DLD1 (cell line): Measurements from ENCODE around the gene SLC25A31.

ENCODE experiments used
- in situ Hi-C: cut with HindIII; loops from 2 replicates; pipeline ENCODE4 v1.10.0; 2017; ENCODE audit warnings: low sequenced_read_pairs

SLC25A31 gene

DNA sequence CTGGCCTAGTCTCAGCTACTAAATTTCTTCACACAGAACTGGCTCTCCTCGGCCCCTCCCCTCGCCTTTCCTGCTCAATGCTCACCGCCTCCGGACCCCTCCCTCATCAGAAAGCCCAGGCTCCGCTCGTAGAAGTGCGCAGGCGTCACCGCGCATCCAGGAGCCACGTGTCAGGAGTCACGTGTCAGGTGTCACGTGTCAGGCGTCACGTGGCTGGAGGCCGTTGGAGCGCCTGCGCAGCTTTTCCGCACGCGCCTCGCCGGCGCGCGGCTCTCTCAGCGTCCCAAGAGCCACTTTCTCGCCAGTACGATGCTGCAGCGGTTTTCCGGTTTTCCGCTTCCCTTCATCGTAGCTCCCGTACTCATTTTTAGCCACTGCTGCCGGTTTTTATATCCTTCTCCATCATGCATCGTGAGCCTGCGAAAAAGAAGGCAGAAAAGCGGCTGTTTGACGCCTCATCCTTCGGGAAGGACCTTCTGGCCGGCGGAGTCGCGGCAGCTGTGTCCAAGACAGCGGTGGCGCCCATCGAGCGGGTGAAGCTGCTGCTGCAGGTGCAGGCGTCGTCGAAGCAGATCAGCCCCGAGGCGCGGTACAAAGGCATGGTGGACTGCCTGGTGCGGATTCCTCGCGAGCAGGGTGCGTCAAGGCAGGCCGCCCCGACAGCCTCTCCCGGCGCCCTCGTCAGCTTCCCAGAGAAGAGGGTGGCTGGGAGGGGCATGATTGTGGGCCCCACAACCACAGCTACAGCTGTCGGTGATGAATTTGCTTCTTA is at the start of gene SLC25A31:
Gene SLC25A31, plus strand, starts transcription at position 259 of the 772 bp plus-strand sequence. Its CDS starts 146 bp downstream, at position 405.
- in situ Hi-C loops = no loop called here

DNA sequence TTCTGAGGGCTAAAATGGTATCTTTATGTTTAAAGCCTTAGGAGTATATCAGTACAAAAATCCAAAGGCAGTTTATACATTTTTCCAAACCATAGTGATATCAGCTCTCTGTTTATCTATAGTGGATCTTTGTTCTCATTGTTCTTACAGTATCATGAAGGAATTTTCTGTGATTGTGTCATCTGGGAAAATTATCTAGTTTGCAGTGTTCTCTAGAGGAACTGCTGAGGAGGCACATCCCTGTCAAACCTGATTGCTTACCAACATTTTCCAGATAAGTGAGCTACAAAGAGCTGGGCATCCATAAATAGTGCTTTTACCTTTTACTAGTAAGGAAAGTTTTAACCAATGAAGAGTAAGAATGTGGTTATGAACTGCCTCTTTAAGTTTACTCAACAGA is 44.9 kb upstream of the SLC25A31 start:
- in situ Hi-C loops = no loop called here

DNA sequence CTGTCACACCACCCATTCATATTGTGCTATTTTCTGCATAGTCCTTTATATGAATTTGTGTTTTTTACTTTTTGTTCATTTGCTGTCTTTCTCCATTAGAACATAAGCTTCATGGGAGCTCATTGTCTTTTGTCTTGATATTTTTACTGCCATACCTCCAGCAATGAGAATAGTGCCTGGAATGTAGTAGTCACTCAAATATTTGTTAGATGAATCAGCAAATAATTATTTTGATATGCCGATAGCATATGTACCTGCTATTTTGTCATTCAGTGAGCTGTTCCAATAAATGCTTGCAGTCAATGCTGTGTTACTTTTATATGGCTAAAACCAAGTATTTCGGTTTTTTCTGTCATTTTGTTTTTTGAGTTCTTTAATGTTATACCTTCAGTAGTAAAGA is 43.5 kb upstream of the SLC25A31 start:
- in situ Hi-C loops = no loop called here

DNA sequence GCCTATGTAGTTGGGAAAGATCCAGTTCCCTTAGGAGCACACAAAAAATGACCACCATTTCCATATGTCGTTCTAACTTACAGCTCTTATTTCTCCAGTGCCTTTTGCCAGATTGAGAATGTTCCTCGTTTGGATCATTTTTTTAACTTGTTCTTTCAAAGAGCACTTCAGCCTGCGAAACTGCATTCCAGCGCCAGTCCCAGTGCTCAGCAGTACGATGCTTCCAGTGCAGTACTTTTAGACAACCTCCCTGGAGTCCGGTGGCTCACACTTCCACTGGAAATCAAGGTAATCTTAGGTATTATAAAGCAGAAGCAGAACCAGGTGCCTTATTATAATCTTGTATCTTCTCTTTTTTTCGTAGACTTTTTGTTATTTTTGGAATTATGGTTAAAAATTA is 42.6 kb upstream of the SLC25A31 start:
- in situ Hi-C loops = no loop called here

DNA sequence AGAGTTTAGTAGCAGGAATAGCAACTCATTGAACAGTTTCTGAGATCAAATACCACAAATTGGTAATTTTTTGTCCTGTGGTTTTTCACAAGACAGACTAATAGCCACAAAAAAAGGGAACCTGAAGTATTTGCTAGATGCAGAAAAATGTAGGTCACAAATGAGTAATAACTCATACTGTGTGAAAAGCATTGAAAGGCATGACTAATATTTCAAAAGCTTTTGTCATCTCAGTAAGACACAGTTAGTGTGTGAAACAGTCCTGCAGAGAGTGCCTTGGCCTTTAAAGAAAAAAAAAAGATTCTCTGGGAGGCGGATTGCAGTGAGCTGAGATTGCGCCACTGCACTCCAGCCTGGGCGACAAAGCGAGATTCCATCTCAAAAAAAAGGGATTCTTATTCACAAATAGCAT is 31.4 kb upstream of the SLC25A31 start:
- in situ Hi-C loops = no loop called here

DNA sequence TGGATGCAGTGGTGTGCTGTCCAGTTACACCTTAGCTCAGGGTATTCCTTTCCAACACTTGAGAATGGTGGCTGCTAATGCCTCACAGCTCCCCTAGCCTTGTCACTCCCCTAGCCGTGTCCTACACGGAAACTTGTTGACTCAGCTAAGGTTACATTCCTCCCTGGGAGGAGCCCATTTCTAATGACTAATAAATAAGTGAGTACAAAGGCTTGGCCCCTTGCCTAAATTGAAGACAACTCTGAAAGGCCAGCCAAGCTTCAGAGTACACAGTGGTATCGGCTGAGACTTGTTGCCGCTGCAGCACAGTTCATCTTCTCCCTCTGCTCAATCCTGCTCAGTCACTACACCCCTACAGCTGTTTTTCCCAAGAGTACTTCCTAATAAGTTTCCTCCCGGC is 21.2 kb upstream of the SLC25A31 start:
- in situ Hi-C loops = no loop called here

DNA sequence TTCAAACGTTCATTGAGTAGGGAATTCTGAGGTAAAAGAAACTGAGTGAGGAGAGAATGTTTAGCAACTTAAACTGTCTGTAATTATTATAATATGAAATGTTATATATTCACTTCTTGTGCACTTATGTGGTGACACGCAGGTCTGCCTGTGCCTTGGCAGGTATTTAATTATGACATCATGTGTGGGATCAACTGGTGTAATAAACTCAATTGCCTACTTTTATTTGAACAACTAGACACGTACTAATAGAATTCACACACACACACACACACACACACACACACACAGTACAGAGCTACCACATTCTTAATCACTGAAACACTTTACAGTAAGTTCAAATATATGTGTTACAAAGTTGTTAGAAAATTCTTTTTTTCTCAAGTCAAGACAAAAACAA is 20.7 kb upstream of the SLC25A31 start:
- in situ Hi-C loops = no loop called here

DNA sequence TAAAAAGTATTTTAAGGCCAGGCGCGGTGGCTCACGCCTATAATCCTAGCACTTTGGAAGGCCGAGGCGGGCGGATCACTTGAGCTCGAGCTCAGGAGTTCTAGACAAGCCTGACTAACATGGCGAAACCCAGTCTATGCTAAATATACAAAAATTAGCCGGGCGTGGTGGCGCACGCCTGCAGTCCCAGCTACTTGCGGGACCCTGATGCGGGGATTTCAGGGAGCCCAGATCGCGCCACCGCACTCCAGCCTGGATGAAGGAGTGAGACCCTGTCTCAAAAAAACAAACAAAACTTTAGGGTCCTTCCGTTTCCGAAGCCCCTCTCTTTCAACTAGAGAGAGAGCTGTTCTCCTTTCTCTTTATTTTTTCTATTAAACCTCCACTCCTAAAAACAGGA is 1.2 kb downstream of the SLC25A31 start:
- in situ Hi-C loops = no loop called here

DNA sequence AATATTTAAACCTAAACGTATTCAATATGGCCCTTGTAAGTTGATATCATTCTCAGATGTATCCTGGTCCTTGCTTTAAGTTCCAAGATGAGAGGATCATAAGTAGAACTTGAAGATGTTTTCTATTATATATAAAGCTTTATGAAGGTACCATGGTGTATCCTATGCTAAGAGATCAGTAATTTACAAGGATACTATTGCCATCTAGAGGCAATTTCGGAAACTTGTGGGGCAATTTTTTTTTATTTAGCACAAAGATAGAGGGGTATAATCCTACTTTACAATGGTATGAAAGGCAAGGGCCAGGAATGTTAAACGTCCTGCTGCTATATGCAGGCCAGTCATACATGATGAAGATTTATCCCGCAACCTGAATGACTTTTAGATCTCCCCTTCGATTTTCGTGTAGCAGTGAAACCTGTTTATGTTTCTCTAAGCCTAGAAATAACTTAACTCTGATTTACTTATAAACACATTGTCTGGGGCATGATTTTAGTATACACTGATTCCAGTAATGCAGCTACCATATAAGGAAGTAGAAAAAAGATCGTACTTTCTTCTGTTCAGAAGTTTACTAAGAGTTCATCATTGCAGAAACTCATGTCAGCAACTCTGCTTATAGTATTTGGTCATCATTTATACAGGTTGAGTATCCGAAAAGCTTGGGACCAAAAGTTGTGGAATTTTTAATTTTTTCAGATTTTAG is 2.6 kb downstream of the SLC25A31 start:
- in situ Hi-C loops = no loop called here

DNA sequence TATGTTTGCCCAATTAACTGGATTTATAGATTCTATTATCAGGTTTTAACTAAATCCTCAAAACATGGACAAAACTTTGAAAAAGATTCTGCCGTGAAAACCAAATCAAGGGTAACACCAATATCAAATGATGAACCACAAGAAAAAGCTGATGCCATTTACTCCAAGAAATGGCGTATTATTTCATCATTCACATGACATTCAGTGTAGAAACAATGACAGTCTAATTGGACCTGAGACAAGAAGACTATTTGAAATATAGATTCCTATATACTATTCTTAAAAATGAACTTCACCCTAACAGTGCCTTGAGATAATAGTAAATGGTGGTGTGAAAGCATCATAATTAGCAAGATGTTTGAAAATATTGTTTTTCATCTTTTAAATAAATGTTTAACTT is 4.8 kb downstream of the SLC25A31 start:
- in situ Hi-C loops = no loop called here

DNA sequence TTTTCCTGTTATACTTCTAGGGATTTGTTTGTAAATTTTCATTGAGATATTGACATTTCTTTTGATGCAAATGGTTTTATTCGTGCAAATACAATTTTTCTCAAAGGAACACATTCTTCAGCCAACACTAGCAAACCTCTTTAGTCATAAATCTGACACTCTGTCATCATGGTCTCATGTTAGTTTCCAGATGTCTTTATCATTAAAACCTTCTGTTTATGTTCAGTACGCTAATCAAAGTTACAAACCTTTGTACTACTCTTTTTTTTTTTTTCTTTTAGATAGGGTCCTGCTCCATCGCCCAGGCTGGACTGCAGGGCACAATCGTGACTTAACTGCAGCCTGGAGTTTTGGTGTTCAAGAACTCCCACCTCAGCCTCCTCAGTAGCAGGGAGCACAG is 7.1 kb downstream of the SLC25A31 start:
- in situ Hi-C loops = no loop called here

DNA sequence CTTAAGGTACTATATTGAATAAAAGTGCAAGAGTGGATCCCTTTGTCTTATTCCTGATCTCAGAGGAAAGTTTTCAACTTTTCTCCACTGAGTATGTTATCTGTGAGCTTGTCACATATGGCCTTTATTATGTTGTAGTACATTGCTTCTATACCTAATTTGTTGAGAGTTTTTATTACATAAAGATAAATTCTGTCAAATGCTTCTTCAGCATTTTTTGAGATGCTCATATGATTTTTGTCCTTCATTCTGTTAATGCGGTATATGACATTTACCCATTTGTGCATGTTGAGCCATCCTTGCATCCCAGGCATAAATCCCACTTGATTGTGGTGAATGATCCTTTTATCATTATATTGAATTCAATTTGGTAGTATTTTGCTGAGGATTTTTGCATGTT is 11.0 kb downstream of the SLC25A31 start:
- in situ Hi-C loops = no loop called here

DNA sequence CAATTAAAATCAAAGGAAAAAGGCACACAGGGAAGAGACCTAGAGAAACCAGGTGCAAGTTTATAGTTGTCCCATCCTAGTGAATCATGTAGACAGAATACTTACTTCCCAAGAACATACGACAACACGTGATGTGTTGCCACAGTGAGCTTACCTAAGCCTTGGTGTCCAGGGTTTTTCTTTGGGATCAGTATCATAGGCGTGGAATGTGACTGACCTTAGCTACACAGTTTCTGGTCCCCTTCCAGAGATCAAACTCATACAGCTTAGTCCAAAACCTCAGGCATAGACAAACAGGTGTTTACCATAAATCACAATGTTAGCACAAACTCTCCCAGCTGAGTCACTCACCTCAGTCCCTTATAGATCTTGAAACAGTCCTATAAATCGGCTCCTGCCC is 17.7 kb downstream of the SLC25A31 start:
- in situ Hi-C loops = no loop called here

DNA sequence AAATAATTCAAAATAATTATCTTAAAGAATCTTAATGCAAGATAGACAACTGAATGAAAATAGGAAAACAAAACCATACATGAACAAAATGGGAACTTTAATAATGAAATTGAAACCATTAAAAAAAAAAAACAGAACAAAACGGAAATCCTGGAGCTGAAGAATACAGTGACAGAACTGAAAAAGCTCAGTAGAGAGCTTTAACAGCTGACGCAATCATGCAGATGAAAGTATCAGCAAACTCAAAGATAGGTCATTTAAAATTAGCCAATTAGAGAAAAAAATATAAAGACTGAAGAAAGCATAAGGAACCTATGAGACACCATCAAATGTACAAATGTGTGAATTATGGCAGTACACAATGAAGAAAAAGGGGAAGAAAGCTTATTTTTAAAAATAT is 18.8 kb downstream of the SLC25A31 start:
- in situ Hi-C loops = no loop called here

DNA sequence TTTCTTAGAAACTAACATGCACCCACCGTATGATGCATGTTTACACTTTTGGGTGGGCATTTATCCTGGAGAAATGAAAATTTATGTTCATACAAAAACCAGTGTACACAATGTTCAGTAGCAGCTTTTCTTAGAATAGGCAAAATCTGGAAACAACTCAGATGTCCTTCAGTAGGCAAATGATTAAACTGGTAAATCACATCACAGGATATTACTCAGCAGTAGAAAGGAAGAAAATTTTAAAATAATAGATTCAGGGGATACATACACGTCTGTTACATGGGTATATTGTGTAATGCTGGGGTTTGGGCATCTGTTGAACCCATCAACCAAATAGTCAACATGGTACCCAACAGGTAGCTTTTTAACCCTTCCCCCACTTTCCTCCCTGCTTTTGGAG is 26.7 kb downstream of the SLC25A31 start:
- in situ Hi-C loops = no loop called here

DNA sequence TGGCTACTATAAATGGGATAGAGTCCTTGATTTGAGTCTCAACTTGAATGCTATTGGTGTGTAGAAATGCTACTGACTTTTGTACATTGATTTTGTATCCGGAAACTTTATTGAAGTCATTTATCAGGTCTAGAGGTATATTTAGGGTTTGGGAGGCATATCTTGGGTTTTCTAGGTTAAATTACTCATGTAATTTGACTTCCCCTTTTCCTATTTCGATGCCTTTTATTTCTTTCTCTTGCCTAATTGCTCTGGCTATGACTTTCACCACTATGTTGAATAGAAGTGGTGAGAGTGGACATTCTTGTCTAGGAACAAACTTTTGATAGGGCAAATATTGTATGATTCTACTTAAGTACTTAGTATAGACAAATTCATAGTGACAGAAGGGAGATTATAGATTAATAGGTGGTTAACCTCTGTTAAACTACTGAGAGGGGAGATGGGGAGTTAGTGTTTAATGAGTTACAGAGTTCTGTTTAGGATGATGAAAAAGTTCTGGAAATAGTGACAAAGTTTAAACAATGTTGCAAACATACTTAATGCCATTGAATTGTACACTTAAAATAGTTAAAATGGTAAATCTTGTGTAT is 29.1 kb downstream of the SLC25A31 start:
- in situ Hi-C loops = no loop called here

DNA sequence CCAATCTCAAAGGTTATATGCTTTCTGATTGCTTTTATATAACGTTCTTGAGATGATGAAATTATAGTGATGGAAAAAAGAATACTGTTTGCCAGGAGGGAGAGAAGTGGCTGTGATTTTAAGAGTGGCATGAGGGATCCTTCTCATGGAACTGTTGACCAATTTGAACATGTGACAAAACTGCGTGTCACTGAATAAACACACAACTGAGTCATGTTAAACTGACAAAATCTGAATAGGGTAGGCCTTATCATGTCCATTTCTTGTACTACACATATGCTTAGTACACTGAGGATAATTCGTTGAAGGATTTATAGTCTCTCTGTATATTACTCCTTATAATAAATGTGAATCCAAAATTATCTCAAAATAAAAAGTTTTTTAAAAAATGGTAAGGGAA is 29.7 kb downstream of the SLC25A31 start:
- in situ Hi-C loops = no loop called here

DNA sequence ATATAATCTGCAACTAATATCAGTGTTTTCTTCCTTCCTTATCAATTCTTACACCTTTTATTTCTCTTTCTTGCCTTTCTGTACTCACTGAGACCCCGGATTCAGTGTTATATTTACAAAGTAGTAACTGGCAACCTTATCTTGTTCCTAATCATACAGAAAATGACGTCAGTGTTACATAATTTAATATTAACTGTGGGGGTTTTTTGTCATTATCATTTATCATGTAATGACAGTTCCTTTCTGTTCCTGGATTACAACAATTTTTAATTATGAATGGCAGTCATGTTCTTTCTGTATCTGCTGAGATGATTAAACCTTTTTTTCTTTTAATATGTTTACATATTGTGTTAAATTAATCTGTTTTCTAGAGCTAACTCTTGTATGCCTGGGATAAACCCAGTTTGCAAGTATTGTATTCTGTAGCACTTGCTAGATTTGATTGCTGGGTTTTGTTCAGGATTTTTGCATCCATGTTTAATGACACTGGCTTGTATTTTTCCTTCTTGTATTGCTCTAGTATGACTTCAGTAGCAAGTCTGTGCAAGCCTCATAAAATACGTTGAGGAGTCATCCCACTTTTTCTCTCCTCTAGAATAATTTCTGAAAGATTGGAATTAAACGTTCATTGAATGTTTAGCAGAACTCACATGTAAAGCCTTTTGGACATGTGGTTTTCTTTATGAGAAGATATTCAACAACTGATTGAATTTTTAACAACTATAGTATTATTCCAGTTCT is 41.5 kb downstream of the SLC25A31 start:
- in situ Hi-C loops = no loop called here

DNA sequence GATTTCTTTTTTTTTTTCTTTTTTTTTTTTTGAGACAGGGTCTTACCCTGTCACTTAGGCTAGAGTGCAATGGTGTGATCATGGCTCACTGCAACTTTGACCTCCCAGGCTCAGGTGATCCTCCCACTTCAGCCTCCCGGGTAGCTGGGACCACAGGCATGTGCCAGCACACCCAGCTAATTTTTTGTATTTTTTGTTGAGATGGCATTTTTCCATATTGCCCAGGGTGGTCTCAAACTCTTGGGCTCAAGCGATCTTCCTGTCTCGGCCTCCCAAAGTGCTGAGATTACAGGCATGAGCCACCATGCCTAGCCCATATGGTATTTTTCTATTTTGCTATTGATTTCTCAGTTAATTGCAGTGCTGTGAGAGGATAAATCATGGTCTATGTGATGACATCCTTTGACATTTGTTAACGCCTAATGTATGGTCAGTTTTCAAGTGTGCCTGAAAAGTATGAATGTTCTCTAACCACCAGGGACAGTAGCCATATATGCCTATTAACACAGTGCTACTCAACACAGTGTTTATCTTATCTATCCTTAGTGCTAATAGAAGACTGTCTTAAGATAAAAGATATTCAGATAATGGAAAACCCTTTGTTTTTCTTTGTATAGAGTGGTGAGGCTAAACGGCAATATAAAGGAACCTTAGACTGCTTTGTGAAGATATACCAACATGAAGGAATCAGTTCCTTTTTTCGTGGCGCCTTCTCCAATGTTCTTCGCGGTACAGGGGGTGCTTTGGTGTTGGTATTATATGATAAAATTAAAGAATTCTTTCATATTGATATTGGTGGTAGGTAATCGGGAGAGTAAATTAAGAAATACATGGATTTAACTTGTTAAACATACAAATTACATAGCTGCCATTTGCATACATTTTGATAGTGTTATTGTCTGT is 42.8 kb downstream of the SLC25A31 start:
- in situ Hi-C loops = no loop called here

DNA sequence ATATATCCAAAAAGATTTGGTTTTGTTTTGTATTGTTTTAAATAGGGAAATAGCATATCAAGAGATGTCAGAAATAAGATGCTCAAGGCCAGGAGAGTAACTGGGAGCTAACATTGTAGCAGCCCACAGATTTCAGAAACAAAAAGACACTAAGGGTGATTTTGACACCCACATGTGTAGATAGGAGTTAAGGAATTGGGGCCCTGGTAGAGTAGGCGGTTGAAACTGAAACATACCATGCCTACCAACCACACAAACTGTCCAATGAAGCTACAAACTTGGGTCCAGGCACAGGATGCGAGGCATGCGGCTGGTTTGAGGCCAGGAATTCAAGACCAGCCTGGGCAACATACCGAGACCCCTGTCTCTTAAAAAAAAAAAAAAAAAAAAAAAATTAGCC is 45.6 kb downstream of the SLC25A31 start:
- in situ Hi-C loops = no loop called here
